Testis (tissue), 2 donors: ENCODE results near the gene GRIK4.

Source experiments
- CTCF ChIP-seq, 3 experiments: fragments of 450-650 bp in 2 of 3; fragments of 200-600 bp in 1 of 3; sonication (generic) in 1 of 3; IDR thresholded peaks; one replicate each; pipeline ENCODE4 v1.5.1; 2016 to 2019; ENCODE audit warnings: antibody characterized with exemption in 3 of 3, mild to moderate bottlenecking in 2 of 3, moderate library complexity in 1 of 3
- POLR2A ChIP-seq: fragments of 450-650 bp; IDR thresholded peaks from one replicate; pipeline ENCODE4 v1.6.1; 2017; ENCODE audit warnings: antibody characterized with exemption, mild to moderate bottlenecking, moderate library complexity

DNA sequence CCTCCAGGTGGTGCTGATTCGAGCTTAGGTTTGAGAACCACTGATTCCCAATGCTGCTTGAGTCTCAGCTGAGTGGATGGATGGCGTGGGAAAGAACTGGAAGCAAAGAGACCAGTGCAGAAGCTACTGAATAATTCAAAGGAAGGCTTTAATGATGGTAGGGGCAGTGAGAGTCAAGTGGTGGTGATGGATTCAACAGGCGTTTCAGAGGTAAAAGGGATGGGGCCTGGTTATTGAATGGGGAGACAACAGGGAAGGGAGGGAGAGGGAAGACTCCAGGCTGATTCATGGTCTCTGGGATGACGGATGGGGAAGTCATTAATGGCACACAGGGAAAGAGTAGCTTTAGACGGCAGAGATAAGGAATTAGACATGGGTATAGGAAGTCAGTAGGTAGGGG is 408.0 kb downstream of the GRIK4 start:
- TF ChIP-seq CTCF (IDR thresholded peaks at IDR 0.05), result no peak
- TF ChIP-seq POLR2A, result no peak
